Stromal cell of bone marrow (primary cell): Measurements from ENCODE around the gene FGD4.

Experiments
- DNase-seq: peaks from one replicate; pipeline ENCODE4 v3.0.0-alpha.2; 2012; ENCODE audit warnings: low read depth

FGD4 gene

DNA sequence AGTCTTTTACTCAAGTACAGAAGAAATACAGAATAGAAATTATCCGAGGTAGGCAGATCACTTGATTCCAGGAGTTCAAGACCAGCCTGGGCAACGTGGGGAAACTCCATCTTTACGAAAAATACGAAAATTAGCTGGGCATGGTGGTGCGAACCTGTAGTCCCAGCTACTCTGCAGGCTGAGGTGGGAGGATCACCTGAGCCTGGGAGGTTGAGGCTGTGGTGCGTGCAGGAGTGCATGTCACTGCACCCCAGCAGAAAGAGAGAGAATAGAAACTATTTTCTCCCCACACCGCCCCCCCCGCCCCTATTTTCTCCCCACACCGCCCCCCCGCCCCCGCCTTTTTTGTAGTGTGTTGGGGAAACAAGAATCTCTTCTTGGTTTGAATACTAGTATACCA lies 281.9 kb downstream of the FGD4 start:
- DNase-seq, result no peak

- no peak for DNase-seq
These were observed 287.0 kb downstream of the FGD4 start for GRCh38 chr12:32686340-32686739.

DNA sequence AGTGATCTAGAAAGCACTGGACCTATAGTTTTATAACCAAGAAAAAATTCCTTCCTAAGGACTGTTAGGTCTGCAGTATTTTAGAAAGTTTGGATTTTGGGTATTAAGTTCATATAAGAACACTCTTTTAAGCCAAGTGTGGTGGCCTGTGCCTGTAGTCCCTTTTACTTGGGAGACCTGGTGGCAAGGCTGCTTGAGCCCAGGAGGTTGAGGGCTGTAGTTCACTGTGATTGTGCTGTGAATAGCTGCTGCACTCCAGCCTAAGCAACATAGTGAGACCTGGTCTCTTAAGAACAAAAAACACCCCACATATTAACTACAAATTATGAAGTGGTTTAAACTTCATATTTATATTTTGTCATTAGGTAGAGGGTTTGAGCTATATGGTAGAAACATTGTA lies 289.4 kb downstream of the FGD4 start:
- DNase-seq, result no peak

GRCh38 chr12:32690927-32691326 lies 291.6 kb downstream of the FGD4 start:
- no peak for DNase-seq

DNA sequence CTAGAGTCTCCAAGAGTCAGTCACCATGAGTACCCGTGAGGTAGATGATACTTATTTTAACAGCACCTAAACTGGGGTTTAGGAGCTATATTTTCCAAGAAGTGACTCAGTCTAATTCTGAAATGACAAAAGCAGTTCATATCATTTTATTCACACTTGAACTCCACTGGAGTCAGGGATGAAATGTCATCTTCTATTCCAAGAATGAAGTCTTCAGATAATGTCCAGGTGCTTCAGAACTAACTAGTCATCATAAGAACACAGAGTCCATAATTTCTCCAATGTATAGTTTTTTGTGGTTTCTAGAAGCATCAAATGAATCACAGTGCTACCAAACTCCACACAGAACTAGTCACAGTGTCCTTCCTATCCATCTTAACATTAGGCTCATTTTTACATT lies 293.0 kb downstream of the FGD4 start:
- DNase-seq, result no peak

GRCh38 chr12:32693036-32693435 lies 293.7 kb downstream of the FGD4 start:
- DNase-seq, result no peak
